Panc1 (cell line): ENCODE results near the gene GJA4. TPM values are rescaled to one million over a fixed set of nuclear protein-coding genes. Genes with fewer than 3 reads are reported as not detected.

Experiments
- ATAC-seq: fragments of 200-7000 bp; cut with Tn5 transposase; 2 replicates; pipeline ENCODE4 v1.9.1; 2020; ENCODE audit warnings: mild to moderate bottlenecking, moderate library complexity
- BruUV-seq: library from RNA; stranded (reverse); fragments of 400-500 nt; replicated peaks from 2 replicates; lab custom pipeline; 2021; lab: Mats Ljungman, UMichigan
- CTCF ChIA-PET: fragments of 300-600 bp; sonication (Branson Sonifier 250); formaldehyde crosslinking; loops from one replicate; lab custom pipeline; 2022; ENCODE audit warnings: antibody characterized with exemption; lab: Charles Lee
- POLR2A ChIA-PET: fragments of 300-600 bp; sonication (Branson Sonifier 250); formaldehyde crosslinking; loops from one replicate; lab custom pipeline; 2022; ENCODE audit warnings: antibody characterized with exemption; lab: Charles Lee
- DNase-seq: peaks from one replicate; pipeline ENCODE4 v3.0.0-alpha.2; 2010; ENCODE audit warnings: low read depth, low spot score
- H3K27ac ChIP-seq: 2 replicates; pipeline ENCODE4 v1.5.1; 2011; ENCODE audit warnings: mild to moderate bottlenecking, low read length, inconsistent platforms
- H3K27me3 ChIP-seq: fragments of 200-500 bp; sonication (Bioruptor generic); 2 replicates; pipeline ENCODE4 v1.6.0; 2014; ENCODE audit warnings: low read length, inconsistent platforms; ENCODE audit not compliant: control insufficient read depth, insufficient read depth
- H3K36me3 ChIP-seq: fragments of 200-500 bp; sonication (Bioruptor generic); 2 replicates; pipeline ENCODE4 v1.5.1; 2014; ENCODE audit warnings: inconsistent platforms, mild to moderate bottlenecking, low read length, moderate library complexity; ENCODE audit not compliant: control insufficient read depth, insufficient read depth
- H3K4me1 ChIP-seq: 2 replicates; pipeline ENCODE4 v1.5.1; 2011; ENCODE audit warnings: inconsistent platforms, mild to moderate bottlenecking, low read length, moderate library complexity; ENCODE audit not compliant: control insufficient read depth, insufficient read depth
- H3K4me3 ChIP-seq, 2 experiments: 2 replicates each; pipeline ENCODE4 v1.5.1; 2011 to 2012; ENCODE audit warnings: low read depth in 2 of 2, low read length in 2 of 2, mild to moderate bottlenecking in 2 of 2, inconsistent platforms in 1 of 2, moderate library complexity in 1 of 2
- H3K9me3 ChIP-seq: fragments of 200-500 bp; sonication (Bioruptor generic); 2 replicates; pipeline ENCODE4 v1.5.1; 2014; ENCODE audit warnings: low read depth, mild to moderate bottlenecking, inconsistent platforms, low read length, moderate library complexity; ENCODE audit not compliant: control insufficient read depth, insufficient read depth
- CTCF ChIP-seq: fragments of 450-650 bp; IDR thresholded peaks from 2 replicates; pipeline ENCODE4 v1.5.1; 2017; ENCODE audit warnings: mild to moderate bottlenecking
- POLR2AphosphoS5 ChIP-seq: IDR thresholded peaks from 2 replicates; pipeline ENCODE4 v1.6.1; 2012; ENCODE audit warnings: mild to moderate bottlenecking, low read depth, low read length, moderate library complexity
- REST ChIP-seq, 2 experiments: IDR thresholded peaks; 2 replicates each; pipeline ENCODE4 v1.6.1; 2011 to 2012; ENCODE audit warnings: low read depth in 2 of 2, control low read depth in 1 of 2, low read length in 1 of 2, mild to moderate bottlenecking in 1 of 2, moderate library complexity in 1 of 2; ENCODE audit not compliant: insufficient read depth in 1 of 2
- SIN3A ChIP-seq: IDR thresholded peaks from 2 replicates; pipeline ENCODE4 v1.6.1; 2012; ENCODE audit warnings: low read depth, mild to moderate bottlenecking, low read length, moderate library complexity, borderline replicate concordance; ENCODE audit not compliant: insufficient read depth
- TCF7L2 ChIP-seq: IDR thresholded peaks from 2 replicates; pipeline ENCODE4 v1.6.1; 2011; ENCODE audit warnings: mild to moderate bottlenecking, low read depth, low read length, inconsistent platforms
- in situ Hi-C: cut with HindIII; loops from 2 replicates; pipeline ENCODE4 v1.10.0; 2016; ENCODE audit warnings: low sequenced_read_pairs, low pct_unique_long_range_greater_than_20kb
- intact Hi-C: fragments of 100-400 bp; cut with micrococcal nuclease; formaldehyde crosslinking; loops from one replicate; pipeline ENCODE4 v1.10.0; 2022; ENCODE audit not compliant: unreplicated experiment
- total RNA-seq: library from RNA; stranded (reverse); gene quantifications from one replicate; pipeline ENCODE4 v1.2.1, GENCODE V29; 2021; ENCODE audit not compliant: unreplicated experiment

GJA4 gene
- total RNA-seq, 1 experiment from 2014 or later, result not detected

- H3K27ac ChIP-seq, result no peak overlapping the region
- ATAC-seq (no peak), DNase-seq (no peak)
- no peaks in the 10 kb centered on the region for H3K36me3 ChIP-seq
- H3K4me1 ChIP-seq, result no peaks in the 10 kb centered on the region
- no peaks in the 10 kb centered on the region for H3K9me3 ChIP-seq
- intact Hi-C loops, result loop anchor here (10.0 kb wide), 3 partner anchors 283 to 1013 kb away; no protein-coding TSS in a partner anchor
- TF ChIP-seq TCF7L2 (no peak), CTCF (no peak), SIN3A (no peak), REST (IDR thresholded peaks at IDR 0.05; ENCODE audit: insufficient read depth in 1 of 2, low read depth in 2 of 2, low read length in 1 of 2) (no peak), POLR2AphosphoS5 (no peak)
- POLR2A ChIA-PET, result no interaction called here
- no peaks in the 10 kb centered on the region for H3K27me3 ChIP-seq
- BruUV-seq, result no TSS peak
- H3K4me3 ChIP-seq, result no peak overlapping the region
- CTCF ChIA-PET, result no interaction called here
- in situ Hi-C loops, result no loop called here
Observed at GRCh38 chr1:34747638-34747941, 45.2 kb upstream of the GJA4 start.

GRCh38 chr1:34749992-34750391, 42.8 kb upstream of the GJA4 start:
- Histone ChIP-seq H3K36me3 (no peaks in the 10 kb centered on the region), H3K27me3 (no peaks in the 10 kb centered on the region), H3K9me3 (no peaks in the 10 kb centered on the region), H3K27ac (no peak overlapping the region), H3K4me1 (no peaks in the 10 kb centered on the region), H3K4me3 (no peak overlapping the region)
- ATAC-seq, result no peak
- in situ Hi-C loops (no loop called here), intact Hi-C loops (loop anchor here (10.0 kb wide), 3 partner anchors 285 to 1015 kb away; no protein-coding TSS in a partner anchor)
- ChIA-PET POLR2A (no interaction called here), CTCF (no interaction called here)
- BruUV-seq, result no TSS peak
- no peak for DNase-seq
- no peak for TF ChIP-seq TCF7L2
- no peak for TF ChIP-seq REST (IDR thresholded peaks at IDR 0.05; ENCODE audit: insufficient read depth in 1 of 2, low read depth in 2 of 2, low read length in 1 of 2)
- TF ChIP-seq CTCF, result no peak
- TF ChIP-seq POLR2AphosphoS5, result no peak
- TF ChIP-seq SIN3A, result no peak
